Esophagus squamous epithelium (tissue), 4 donors: ENCODE results near the gene SALL2.

Experiments used
- POLR2A ChIP-seq, 4 donors: fragments of 450-650 bp; IDR thresholded peaks; one replicate each; pipeline ENCODE4 v1.6.1; 2017; ENCODE audit warnings: antibody characterized with exemption in 4 of 4, mild to moderate bottlenecking in 4 of 4, moderate library complexity in 3 of 4
- TF ChIP-seq, protein P1 (sequence below), 6 experiments: fragments of 450-650 bp in 4 of 6; fragments of 200-600 bp in 2 of 6; sonication (generic) in 2 of 6; IDR thresholded peaks; one replicate each; pipeline ENCODE4 v1.5.1; 2016 to 2019; ENCODE audit warnings: antibody characterized with exemption in 6 of 6, mild to moderate bottlenecking in 4 of 6, moderate library complexity in 4 of 6

DNA sequence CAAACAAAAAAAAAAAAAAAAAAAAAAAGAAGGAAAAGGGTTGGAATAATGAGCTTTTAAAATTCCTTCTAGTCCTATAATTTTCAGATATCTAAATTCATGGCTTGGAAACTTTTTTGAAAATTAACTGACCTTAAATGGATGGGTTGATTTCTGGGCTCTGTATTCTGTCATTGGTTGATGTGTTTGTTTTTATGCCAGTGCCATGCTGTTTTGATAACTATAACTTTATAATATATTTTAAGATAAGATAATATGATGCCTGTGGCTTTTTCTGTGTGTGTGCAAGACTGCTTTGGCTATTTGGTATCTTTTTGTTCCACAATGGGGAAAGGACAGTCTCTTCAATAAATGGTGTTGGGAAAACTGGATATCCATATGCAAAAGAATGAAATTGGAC is 46.5 kb upstream of the SALL2 start:
- TF ChIP-seq POLR2A (IDR thresholded peaks at IDR 0.05): no peak
- TF ChIP-seq, protein P1, sequence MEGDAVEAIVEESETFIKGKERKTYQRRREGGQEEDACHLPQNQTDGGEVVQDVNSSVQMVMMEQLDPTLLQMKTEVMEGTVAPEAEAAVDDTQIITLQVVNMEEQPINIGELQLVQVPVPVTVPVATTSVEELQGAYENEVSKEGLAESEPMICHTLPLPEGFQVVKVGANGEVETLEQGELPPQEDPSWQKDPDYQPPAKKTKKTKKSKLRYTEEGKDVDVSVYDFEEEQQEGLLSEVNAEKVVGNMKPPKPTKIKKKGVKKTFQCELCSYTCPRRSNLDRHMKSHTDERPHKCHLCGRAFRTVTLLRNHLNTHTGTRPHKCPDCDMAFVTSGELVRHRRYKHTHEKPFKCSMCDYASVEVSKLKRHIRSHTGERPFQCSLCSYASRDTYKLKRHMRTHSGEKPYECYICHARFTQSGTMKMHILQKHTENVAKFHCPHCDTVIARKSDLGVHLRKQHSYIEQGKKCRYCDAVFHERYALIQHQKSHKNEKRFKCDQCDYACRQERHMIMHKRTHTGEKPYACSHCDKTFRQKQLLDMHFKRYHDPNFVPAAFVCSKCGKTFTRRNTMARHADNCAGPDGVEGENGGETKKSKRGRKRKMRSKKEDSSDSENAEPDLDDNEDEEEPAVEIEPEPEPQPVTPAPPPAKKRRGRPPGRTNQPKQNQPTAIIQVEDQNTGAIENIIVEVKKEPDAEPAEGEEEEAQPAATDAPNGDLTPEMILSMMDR (IDR thresholded peaks at IDR 0.05): no peak
